Measurements from ENCODE around the gene PEPD.

PEPD gene

DNA sequence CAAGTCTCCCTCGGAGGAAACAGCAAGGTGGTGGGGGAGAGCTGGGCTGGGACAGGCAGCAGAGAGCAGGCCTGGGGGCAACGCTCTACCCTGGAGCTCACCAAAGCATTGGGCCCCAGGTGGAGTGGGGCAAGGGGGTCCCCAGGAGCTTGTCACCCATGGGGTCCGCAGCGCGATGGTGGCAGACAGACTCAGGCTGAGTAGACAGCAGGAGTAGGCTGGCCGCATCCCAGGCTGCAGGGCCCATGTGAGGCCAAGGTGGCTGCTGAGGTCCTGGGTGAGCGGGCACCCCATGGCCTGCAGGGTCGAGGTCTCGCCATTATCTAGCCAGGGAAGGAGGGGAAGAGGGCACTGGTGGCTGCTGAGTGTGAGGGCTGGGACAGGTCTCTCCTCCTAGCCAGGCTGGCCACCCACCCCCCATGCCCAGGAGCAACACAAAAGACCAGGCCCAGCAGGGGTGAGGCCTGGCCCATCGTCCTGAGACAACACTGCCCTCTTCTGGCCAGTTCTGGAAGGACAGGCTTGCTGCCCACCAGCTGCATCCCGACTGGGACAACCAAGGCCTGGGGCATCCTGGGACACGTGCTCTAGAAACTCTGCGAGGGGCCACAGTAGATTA is 115.0 kb downstream of the PEPD start:
- H3K27ac ChIP-seq, result no peak overlapping the region
- TF ChIP-seq, protein P1, sequence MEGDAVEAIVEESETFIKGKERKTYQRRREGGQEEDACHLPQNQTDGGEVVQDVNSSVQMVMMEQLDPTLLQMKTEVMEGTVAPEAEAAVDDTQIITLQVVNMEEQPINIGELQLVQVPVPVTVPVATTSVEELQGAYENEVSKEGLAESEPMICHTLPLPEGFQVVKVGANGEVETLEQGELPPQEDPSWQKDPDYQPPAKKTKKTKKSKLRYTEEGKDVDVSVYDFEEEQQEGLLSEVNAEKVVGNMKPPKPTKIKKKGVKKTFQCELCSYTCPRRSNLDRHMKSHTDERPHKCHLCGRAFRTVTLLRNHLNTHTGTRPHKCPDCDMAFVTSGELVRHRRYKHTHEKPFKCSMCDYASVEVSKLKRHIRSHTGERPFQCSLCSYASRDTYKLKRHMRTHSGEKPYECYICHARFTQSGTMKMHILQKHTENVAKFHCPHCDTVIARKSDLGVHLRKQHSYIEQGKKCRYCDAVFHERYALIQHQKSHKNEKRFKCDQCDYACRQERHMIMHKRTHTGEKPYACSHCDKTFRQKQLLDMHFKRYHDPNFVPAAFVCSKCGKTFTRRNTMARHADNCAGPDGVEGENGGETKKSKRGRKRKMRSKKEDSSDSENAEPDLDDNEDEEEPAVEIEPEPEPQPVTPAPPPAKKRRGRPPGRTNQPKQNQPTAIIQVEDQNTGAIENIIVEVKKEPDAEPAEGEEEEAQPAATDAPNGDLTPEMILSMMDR (IDR thresholded peaks at IDR 0.05), result peak; percentile 89
- TF ChIP-seq ZFX (IDR thresholded peaks at IDR 0.05; ENCODE audit: borderline replicate concordance), result no peak

DNA sequence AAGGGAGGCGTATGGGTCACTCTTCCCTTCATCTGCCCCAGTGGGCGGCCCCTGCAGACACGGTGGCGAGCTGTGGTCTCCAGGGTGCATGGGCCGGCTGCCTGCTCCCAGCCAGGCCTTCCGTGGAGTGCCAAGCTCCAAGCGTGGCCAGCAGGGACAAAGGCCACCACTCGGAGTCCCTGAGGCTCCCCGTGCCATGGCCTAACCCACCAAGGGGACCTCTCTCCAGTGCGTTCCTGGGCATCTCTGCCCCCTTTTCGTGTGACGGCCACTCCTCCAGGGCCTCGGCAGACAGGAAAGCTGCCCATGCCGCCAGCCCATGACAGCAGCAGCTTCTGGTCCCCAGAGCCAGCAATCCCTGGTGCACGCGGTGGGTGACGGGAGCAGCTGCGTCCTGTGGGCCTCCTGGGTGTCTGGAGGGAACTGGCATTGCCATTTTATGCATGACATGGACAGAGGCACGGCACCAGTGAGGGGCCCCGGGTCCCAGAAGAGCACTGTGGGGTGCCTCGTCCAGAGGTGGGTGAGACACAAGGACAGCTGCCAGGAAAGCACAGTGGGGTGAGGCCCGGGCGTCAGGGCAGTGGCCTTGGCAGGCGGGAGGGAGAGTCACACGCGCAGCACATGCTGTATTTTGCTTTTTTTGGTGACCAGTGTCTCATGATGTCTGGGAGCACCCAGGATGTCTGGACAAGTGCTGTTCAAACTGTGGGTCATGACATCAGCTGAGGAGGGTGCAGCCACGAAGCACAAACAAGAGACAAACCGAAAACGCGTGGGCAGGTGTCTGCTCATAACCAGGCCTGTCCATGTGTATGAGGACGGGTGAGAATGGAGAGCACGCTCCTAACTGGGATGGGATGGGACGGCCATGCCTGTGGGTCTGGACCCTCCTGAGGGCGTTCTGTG is 115.8 kb downstream of the PEPD start:
- TF ChIP-seq, protein P1 (IDR thresholded peaks at IDR 0.05), result no peak
- TF ChIP-seq ZFX (IDR thresholded peaks at IDR 0.05; ENCODE audit: borderline replicate concordance), result no peak
- H3K27ac ChIP-seq, result no peak overlapping the region

DNA sequence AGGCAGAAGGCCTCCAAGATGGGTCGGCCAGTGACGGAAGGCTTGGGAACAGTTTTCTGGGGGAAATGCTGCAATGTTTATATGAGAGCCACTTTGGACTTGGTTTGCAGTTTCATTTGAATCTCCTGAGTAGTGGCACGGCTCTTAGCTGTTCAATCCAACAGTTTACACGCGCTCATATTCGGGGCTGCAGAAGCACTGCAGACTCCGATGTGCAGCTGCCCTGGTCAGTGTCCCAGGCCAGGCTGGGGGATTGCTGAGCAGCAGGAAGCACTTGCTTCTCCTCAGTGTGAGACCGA is 116.4 kb downstream of the PEPD start:
- no peak overlapping the region for H3K27ac ChIP-seq
- TF ChIP-seq, protein P1 (IDR thresholded peaks at IDR 0.05), result no peak
- TF ChIP-seq ZFX (IDR thresholded peaks at IDR 0.05; ENCODE audit: borderline replicate concordance), result no peak

DNA sequence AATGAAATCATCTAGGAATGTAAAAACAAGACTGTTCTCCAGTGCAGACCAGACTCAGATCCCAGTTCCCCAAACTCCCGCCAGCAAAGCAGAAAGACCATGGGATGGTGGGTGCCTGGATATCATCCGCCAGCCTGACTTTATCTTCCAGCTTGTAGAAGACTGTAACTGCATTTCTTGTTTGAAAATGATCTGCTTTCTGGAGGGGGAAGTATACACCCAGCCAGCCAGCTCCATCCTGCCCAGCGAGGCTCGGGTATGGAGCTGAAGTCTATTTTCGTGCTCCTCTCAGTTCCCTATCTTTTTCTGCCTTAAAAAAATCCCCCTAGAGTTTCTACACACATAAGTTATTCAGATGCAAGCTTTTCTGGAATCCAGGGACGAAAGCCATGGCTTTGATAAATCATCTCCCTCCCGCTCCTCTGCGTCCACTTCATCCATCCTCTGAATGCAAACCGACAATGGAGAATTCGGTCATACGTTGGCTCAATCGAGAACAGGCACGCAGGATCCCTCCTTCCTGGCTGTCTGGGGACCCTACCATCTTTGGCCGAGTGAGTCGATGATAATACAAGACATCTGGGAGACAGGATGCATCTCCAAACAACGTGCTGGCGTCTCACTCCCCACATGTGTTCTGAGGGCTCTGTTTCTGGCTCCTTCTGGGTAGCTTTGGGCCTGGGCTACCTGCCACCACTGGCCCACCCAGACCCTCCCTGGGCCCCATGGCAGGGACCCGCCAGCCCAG is 116.9 kb downstream of the PEPD start:
- H3K27ac ChIP-seq, result no peak overlapping the region

DNA sequence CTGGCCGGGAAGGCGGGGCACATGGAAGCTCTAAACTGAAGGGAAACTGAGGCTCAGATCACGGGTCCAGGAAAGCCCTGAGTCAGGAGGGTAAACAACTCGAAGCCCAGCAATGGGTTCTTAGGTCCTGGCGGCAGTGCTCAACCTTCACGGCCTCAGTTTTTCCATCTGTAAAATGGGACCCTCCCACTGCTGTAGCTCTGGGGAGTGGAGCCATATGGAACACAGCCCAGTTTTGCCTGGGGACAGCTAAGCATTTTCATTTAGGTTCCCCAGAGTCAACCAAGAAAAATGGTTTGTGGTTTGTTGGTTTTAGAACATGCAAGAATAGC is 117.7 kb downstream of the PEPD start:
- no peak for TF ChIP-seq ZFX (IDR thresholded peaks at IDR 0.05; ENCODE audit: borderline replicate concordance)
- TF ChIP-seq, protein P1 (IDR thresholded peaks at IDR 0.05), result no peak
- no peak overlapping the region for H3K27ac ChIP-seq

More for the DNA sequence above, 116.9 kb downstream of the PEPD start:
- TF ChIP-seq ZFX (IDR thresholded peaks at IDR 0.05; ENCODE audit: borderline replicate concordance), result no peak
- TF ChIP-seq, protein P1 (IDR thresholded peaks at IDR 0.05), result no peak

DNA sequence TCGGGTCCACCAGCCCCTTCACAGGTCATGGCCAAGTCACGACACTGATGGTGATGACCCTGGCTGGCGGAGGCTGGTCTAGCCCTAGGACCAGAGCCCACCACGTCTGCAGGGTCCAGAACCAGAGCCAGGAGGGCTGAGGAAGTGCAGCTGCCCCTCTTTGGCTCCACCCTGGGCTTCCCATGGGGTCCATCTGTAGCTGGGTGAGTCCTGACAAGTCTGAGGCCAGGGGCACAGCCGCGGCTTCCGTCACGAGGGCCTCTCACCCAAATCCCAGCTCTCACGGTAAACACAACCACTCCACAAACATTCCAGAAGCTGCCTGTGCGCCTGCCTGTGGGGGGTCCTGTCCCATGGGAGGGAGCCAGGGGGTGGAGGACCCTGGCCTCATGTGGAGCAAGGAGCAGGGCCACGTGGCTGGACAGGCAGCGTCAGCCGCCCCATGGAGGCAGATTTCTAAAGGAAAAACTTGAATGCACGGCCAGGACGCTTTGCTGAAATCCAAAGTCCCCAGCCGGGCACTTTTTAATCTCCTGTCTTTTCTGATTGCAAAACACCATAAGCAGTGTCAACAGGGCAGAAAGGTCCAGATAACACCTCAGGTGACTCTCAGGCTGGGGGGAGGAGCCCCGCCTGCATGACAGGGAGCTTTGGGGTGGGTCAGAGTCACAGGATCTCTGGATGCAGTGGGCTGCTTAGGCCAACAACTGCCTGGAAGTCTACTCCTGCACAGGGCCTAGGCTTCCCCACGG is 118.2 kb downstream of the PEPD start:
- TF ChIP-seq, protein P1 (IDR thresholded peaks at IDR 0.05), result no peak
- TF ChIP-seq ZFX (IDR thresholded peaks at IDR 0.05; ENCODE audit: borderline replicate concordance), result no peak
- H3K27ac ChIP-seq, result no peak overlapping the region
